GM21526 (cell line): ENCODE data around the gene STARD6.
A peak's percentile ranks its signal among the peaks of the same experiment; 100 is the strongest.
"Not testable (repeated sequence)": the region's sequence is repeated elsewhere in the genome, so short reads cannot be mapped to it uniquely, and the experiment has no call there.

Source experiments
- ATAC-seq: cut with Tn5 transposase; IDR thresholded peaks from one replicate; pipeline ENCODE4 v1.9.1; 2021; ENCODE audit warnings: moderate library complexity; ENCODE audit not compliant: unreplicated experiment, low FRiP score

STARD6 gene

GRCh38 chr18:54351186-54351585 lies 6.5 kb downstream of the STARD6 start:
- no peak for ATAC-seq

GRCh38 chr18:54338230-54338629 lies 19.4 kb downstream of the STARD6 start:
- no peak for ATAC-seq

GRCh38 chr18:54335638-54336173 lies 22.0 kb downstream of the STARD6 start:
- no peak for ATAC-seq

- ATAC-seq = no peak
These were observed 26.7 kb downstream of the STARD6 start for GRCh38 chr18:54330768-54331548.

- no peak for ATAC-seq
These were observed 27.9 kb downstream of the STARD6 start for GRCh38 chr18:54329787-54330186.

GRCh38 chr18:54327818-54328217 lies 29.8 kb downstream of the STARD6 start:
- ATAC-seq = no peak

GRCh38 chr18:54323970-54324369 lies 33.7 kb downstream of the STARD6 start:
- no peak for ATAC-seq

- no peak for ATAC-seq
These were observed 34.1 kb downstream of the STARD6 start for GRCh38 chr18:54323561-54323960.

- ATAC-seq = no peak
These were observed 41.4 kb downstream of the STARD6 start for GRCh38 chr18:54316071-54316820.

GRCh38 chr18:54309564-54309963 lies 48.1 kb downstream of the STARD6 start:
- not testable (repeated sequence) for ATAC-seq

GRCh38 chr18:54303408-54303807 lies 54.2 kb downstream of the STARD6 start:
- no peak for ATAC-seq

GRCh38 chr18:54298991-54299390 lies 58.7 kb downstream of the STARD6 start:
- not testable (repeated sequence) for ATAC-seq

GRCh38 chr18:54296062-54296461 lies 61.6 kb downstream of the STARD6 start:
- no peak for ATAC-seq

- ATAC-seq = no peak
These were observed 63.4 kb downstream of the STARD6 start for GRCh38 chr18:54294274-54294673.

- peak; percentile 99 for ATAC-seq
These were observed 72.5 kb downstream of the STARD6 start for GRCh38 chr18:54284981-54285785.

- peak; percentile 45 for ATAC-seq
These were observed 73.1 kb downstream of the STARD6 start for GRCh38 chr18:54284535-54284934.

GRCh38 chr18:54280220-54280569 lies 77.5 kb downstream of the STARD6 start:
- no peak for ATAC-seq

GRCh38 chr18:54279477-54280219 lies 78.0 kb downstream of the STARD6 start:
- no peak for ATAC-seq

- ATAC-seq = no peak
These were observed 79.0 kb downstream of the STARD6 start for GRCh38 chr18:54278615-54279014.

GRCh38 chr18:54277899-54278298 lies 79.8 kb downstream of the STARD6 start:
- no peak for ATAC-seq
